Ectodermal cell (in vitro differentiated cells): ENCODE measurements around the gene MYH13.

Experiments
- H3K27ac ChIP-seq: 2 replicates; pipeline ENCODE4 v1.7.0; 2013; ENCODE audit warnings: mild to moderate bottlenecking, low read depth, low read length; ENCODE audit not compliant: insufficient read depth, poor library complexity, severe bottlenecking
- H3K27me3 ChIP-seq: 2 replicates; pipeline ENCODE4 v1.7.0; 2013; ENCODE audit warnings: mild to moderate bottlenecking, low read length; ENCODE audit not compliant: insufficient read depth, control insufficient read depth, poor library complexity, severe bottlenecking
- H3K36me3 ChIP-seq: one replicate; pipeline ENCODE4 v1.7.0; 2013; ENCODE audit warnings: low read length; ENCODE audit not compliant: control insufficient read depth, insufficient read depth
- H3K4me1 ChIP-seq: one replicate; pipeline ENCODE4 v1.7.0; 2013; ENCODE audit warnings: low read length; ENCODE audit not compliant: control insufficient read depth, insufficient read depth
- H3K4me3 ChIP-seq: 2 replicates; pipeline ENCODE4 v1.7.0; 2013; ENCODE audit warnings: low read depth, low read length, control low read depth; ENCODE audit not compliant: insufficient read depth
- H3K9me3 ChIP-seq: 2 replicates; pipeline ENCODE4 v1.7.0; 2013; ENCODE audit warnings: mild to moderate bottlenecking, low read length, moderate library complexity; ENCODE audit not compliant: control insufficient read depth
- WGBS, 2 experiments: methylation state at CpG; one replicate each; pipeline ENCODE4 v1.1.7; 2013; ENCODE audit warnings: missing lambda C conversion rate in 2 of 2; 5-methylcytosine and 5-hydroxymethylcytosine counted together

MYH13 gene

GRCh38 chr17:10352893-10353292 is 19.9 kb downstream of the MYH13 start:
- H3K27ac ChIP-seq, result no peak overlapping the region
- H3K4me1 ChIP-seq, result no peaks in the 10 kb centered on the region
- no peaks in the 10 kb centered on the region for H3K36me3 ChIP-seq
- H3K9me3 ChIP-seq, result no peaks in the 10 kb centered on the region
- H3K27me3 ChIP-seq, result no peaks in the 10 kb centered on the region
- no peak overlapping the region for H3K4me3 ChIP-seq

- Histone ChIP-seq H3K36me3 (no peaks in the 10 kb centered on the region), H3K27ac (no peak overlapping the region), H3K9me3 (no peaks in the 10 kb centered on the region), H3K4me3 (no peak overlapping the region), H3K4me1 (no peaks in the 10 kb centered on the region), H3K27me3 (no peaks in the 10 kb centered on the region)
- WGBS, 2 experiments, result 92 to 100% methylated on average over 1 of the region's 1 CpG
Observed at GRCh38 chr17:10349403-10349802, 23.4 kb downstream of the MYH13 start.

GRCh38 chr17:10344816-10345215 is 28.0 kb downstream of the MYH13 start:
- Histone ChIP-seq H3K4me1 (no peaks in the 10 kb centered on the region), H3K36me3 (no peaks in the 10 kb centered on the region), H3K9me3 (no peaks in the 10 kb centered on the region), H3K4me3 (no peak overlapping the region), H3K27me3 (no peaks in the 10 kb centered on the region), H3K27ac (no peak overlapping the region)
- 95 to 98% methylated on average over 3 of the region's 3 CpGs for WGBS, 2 experiments

GRCh38 chr17:10339051-10339450 is 33.8 kb downstream of the MYH13 start:
- WGBS, 2 experiments, result 91 to 94% methylated on average over 8 of the region's 8 CpGs
- no peak overlapping the region for H3K27ac ChIP-seq
- no peak overlapping the region for H3K4me3 ChIP-seq
- no peaks in the 10 kb centered on the region for H3K27me3 ChIP-seq
- no peaks in the 10 kb centered on the region for H3K4me1 ChIP-seq
- no peaks in the 10 kb centered on the region for H3K9me3 ChIP-seq
- no peaks in the 10 kb centered on the region for H3K36me3 ChIP-seq

- no peaks in the 10 kb centered on the region for H3K27me3 ChIP-seq
- H3K4me3 ChIP-seq, result no peak overlapping the region
- no peaks in the 10 kb centered on the region for H3K36me3 ChIP-seq
- H3K4me1 ChIP-seq, result no peaks in the 10 kb centered on the region
- no peak overlapping the region for H3K27ac ChIP-seq
- no peaks in the 10 kb centered on the region for H3K9me3 ChIP-seq
- 83% methylated on average over 9 of the region's 9 CpGs for WGBS, 2 experiments
Observed at GRCh38 chr17:10337976-10338375, 34.8 kb downstream of the MYH13 start.

GRCh38 chr17:10337136-10337535 is 35.7 kb downstream of the MYH13 start:
- no peaks in the 10 kb centered on the region for H3K4me1 ChIP-seq
- H3K27ac ChIP-seq, result no peak overlapping the region
- no peaks in the 10 kb centered on the region for H3K9me3 ChIP-seq
- WGBS, 2 experiments, result 75% methylated on average over 10 of the region's 10 CpGs
- no peak overlapping the region for H3K4me3 ChIP-seq
- no peaks in the 10 kb centered on the region for H3K27me3 ChIP-seq
- no peaks in the 10 kb centered on the region for H3K36me3 ChIP-seq

GRCh38 chr17:10336393-10336792 is 36.4 kb downstream of the MYH13 start:
- H3K27me3 ChIP-seq, result no peaks in the 10 kb centered on the region
- H3K4me1 ChIP-seq, result no peaks in the 10 kb centered on the region
- H3K9me3 ChIP-seq, result no peaks in the 10 kb centered on the region
- 55 to 57% methylated on average over 7 of the region's 7 CpGs for WGBS, 2 experiments
- no peaks in the 10 kb centered on the region for H3K36me3 ChIP-seq
- no peak overlapping the region for H3K27ac ChIP-seq
- H3K4me3 ChIP-seq, result no peak overlapping the region

- H3K4me3 ChIP-seq, result no peak overlapping the region
Observed at GRCh38 chr17:10332515-10332914, 40.3 kb downstream of the MYH13 start.

GRCh38 chr17:10328971-10329923 is 43.6 kb downstream of the MYH13 start:
- Histone ChIP-seq H3K36me3 (no peaks in the 10 kb centered on the region), H3K4me1 (no peaks in the 10 kb centered on the region), H3K9me3 (no peaks in the 10 kb centered on the region), H3K27ac (no peak overlapping the region), H3K27me3 (no peaks in the 10 kb centered on the region), H3K4me3 (no peak overlapping the region)
- 90 to 93% methylated on average over 15 of the region's 15 CpGs for WGBS, 2 experiments

More at GRCh38 chr17:10332515-10332914, 40.3 kb downstream of the MYH13 start:
- H3K4me1 ChIP-seq, result no peaks in the 10 kb centered on the region
- 94 to 97% methylated on average over 4 of the region's 4 CpGs for WGBS, 2 experiments
- no peaks in the 10 kb centered on the region for H3K27me3 ChIP-seq
- H3K27ac ChIP-seq, result no peak overlapping the region
- no peaks in the 10 kb centered on the region for H3K36me3 ChIP-seq
- no peaks in the 10 kb centered on the region for H3K9me3 ChIP-seq

GRCh38 chr17:10328206-10328605 is 44.6 kb downstream of the MYH13 start:
- Histone ChIP-seq H3K27ac (no peak overlapping the region), H3K4me3 (no peak overlapping the region), H3K4me1 (no peaks in the 10 kb centered on the region), H3K36me3 (no peaks in the 10 kb centered on the region), H3K27me3 (no peaks in the 10 kb centered on the region), H3K9me3 (no peaks in the 10 kb centered on the region)
- WGBS, 2 experiments, result 96 to 97% methylated on average over 7 of the region's 7 CpGs
